A673 (cell line): Measurements from ENCODE around the gene USHBP1. TPM values are rescaled to one million over a fixed set of nuclear protein-coding genes. Genes with fewer than 3 reads are reported as not detected.
A peak's percentile ranks its signal among the peaks of the same experiment; 100 is the strongest.

Experiments
- BruUV-seq: library from RNA; stranded (reverse); fragments of 400-500 nt; replicated peaks from 2 replicates; lab custom pipeline; 2021; lab: Mats Ljungman, UMichigan
- CTCF ChIA-PET: fragments of 300-600 bp; sonication (Branson Sonifier 250); formaldehyde crosslinking; loops from one replicate; lab custom pipeline; 2022; ENCODE audit warnings: antibody characterized with exemption; lab: Charles Lee
- POLR2A ChIA-PET: fragments of 300-600 bp; sonication (Branson Sonifier 250); formaldehyde crosslinking; loops from one replicate; lab custom pipeline; 2022; ENCODE audit warnings: antibody characterized with exemption; ENCODE audit not compliant: low non-redundant PET; lab: Charles Lee
- DNase-seq: peaks from one replicate; pipeline ENCODE4 v3.0.0-alpha.2; 2015; ENCODE audit warnings: low spot score
- H3K27ac ChIP-seq: fragments of 200-600 bp; sonication (generic); 2 replicates; pipeline ENCODE4 v1.5.1; 2016; ENCODE audit warnings: mixed run types, low read depth, mild to moderate bottlenecking, mixed read lengths, antibody characterized with exemption, low read length; ENCODE audit not compliant: poor library complexity, severe bottlenecking
- H3K27me3 ChIP-seq: fragments of 200-600 bp; sonication (generic); replicated peaks from 2 replicates; pipeline ENCODE4 v1.6.1; 2017; ENCODE audit warnings: mixed run types, low read depth, mild to moderate bottlenecking, mixed read lengths, antibody characterized with exemption, low read length; ENCODE audit not compliant: insufficient read depth, poor library complexity
- H3K36me3 ChIP-seq: fragments of 200-600 bp; sonication (generic); 2 replicates; pipeline ENCODE4 v1.6.1; 2016; ENCODE audit warnings: mixed run types, mild to moderate bottlenecking, mixed read lengths, antibody characterized with exemption, low read length; ENCODE audit not compliant: insufficient read depth, poor library complexity, severe bottlenecking
- H3K4me1 ChIP-seq: fragments of 200-600 bp; sonication (generic); 2 replicates; pipeline ENCODE4 v1.6.1; 2017; ENCODE audit warnings: mixed run types, mild to moderate bottlenecking, mixed read lengths, antibody characterized with exemption, low read length; ENCODE audit not compliant: insufficient read depth, poor library complexity, severe bottlenecking
- H3K4me3 ChIP-seq: fragments of 200-600 bp; sonication (generic); 2 replicates; pipeline ENCODE4 v1.5.1; 2016; ENCODE audit warnings: low read depth, mixed run types, mild to moderate bottlenecking, mixed read lengths, low read length; ENCODE audit not compliant: poor library complexity, severe bottlenecking
- H3K9me3 ChIP-seq: fragments of 200-600 bp; sonication (generic); 2 replicates; pipeline ENCODE4 v1.6.1; 2016; ENCODE audit warnings: mixed run types, low read depth, mild to moderate bottlenecking, mixed read lengths, antibody characterized with exemption, low read length; ENCODE audit not compliant: poor library complexity, severe bottlenecking
- CTCF ChIP-seq: fragments of 300-800, 200-600 bp; sonication (generic); conservative IDR thresholded peaks from 2 replicates; pipeline ENCODE4 v1.5.1; 2017; ENCODE audit warnings: low read depth, mild to moderate bottlenecking, antibody characterized with exemption, low read length, moderate library complexity, mixed read lengths
- EZH2 ChIP-seq: fragments of 200-600 bp; sonication (generic); IDR thresholded peaks from 2 replicates; pipeline ENCODE4 v1.6.1; 2017; ENCODE audit warnings: borderline replicate concordance, low read depth, mild to moderate bottlenecking, mixed read lengths, antibody characterized with exemption, low read length; ENCODE audit not compliant: poor library complexity, severe bottlenecking
- intact Hi-C: fragments of 100-400 bp; cut with micrococcal nuclease; formaldehyde crosslinking; loops from one replicate; pipeline ENCODE4 v1.10.0; 2022; ENCODE audit not compliant: unreplicated experiment
- total RNA-seq: library from RNA; stranded (reverse); gene quantifications from 2 replicates; pipeline ENCODE4 v1.2.3, GENCODE V29; 2021

Gene USHBP1
- total RNA-seq, 1 experiment from 2014 or later, result not detected

DNA sequence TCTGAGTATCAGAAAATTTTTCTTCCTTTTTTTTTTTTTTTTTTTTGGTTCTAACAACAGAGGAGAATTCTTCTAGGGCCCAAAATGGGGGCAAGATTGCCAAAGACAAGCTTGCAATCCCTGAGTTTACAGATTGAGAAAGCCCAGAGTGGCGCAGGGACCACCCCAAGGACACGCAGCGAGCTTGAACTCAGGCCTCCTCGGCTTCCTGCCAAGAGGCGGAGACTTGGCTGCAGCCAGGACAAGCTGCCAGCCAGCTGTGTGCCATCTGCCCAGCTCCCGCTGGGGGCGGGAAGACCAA lies 40.6 kb upstream of the USHBP1 start:
- Histone ChIP-seq H3K9me3 (no peaks in the 10 kb centered on the region), H3K4me3 (peak overlapping the region; percentile 70), H3K4me1 (peaks cover 19% of the 10 kb centered on the region), H3K36me3 (no peaks in the 10 kb centered on the region), H3K27ac (peak overlapping the region; percentile 42), H3K27me3 (no peaks in the 10 kb centered on the region)
- intact Hi-C loops, result no loop called here
- POLR2A ChIA-PET, result interaction anchor here (0.6 kb wide), 1 partner anchor 38 kb away, joined by 21 read pairs; the partner anchor contains the start of gene BABAM1
- no peak for DNase-seq
- CTCF ChIA-PET, result no interaction called here
- TF ChIP-seq EZH2 (no peak), CTCF (no peak)
- BruUV-seq, result no TSS peak

DNA sequence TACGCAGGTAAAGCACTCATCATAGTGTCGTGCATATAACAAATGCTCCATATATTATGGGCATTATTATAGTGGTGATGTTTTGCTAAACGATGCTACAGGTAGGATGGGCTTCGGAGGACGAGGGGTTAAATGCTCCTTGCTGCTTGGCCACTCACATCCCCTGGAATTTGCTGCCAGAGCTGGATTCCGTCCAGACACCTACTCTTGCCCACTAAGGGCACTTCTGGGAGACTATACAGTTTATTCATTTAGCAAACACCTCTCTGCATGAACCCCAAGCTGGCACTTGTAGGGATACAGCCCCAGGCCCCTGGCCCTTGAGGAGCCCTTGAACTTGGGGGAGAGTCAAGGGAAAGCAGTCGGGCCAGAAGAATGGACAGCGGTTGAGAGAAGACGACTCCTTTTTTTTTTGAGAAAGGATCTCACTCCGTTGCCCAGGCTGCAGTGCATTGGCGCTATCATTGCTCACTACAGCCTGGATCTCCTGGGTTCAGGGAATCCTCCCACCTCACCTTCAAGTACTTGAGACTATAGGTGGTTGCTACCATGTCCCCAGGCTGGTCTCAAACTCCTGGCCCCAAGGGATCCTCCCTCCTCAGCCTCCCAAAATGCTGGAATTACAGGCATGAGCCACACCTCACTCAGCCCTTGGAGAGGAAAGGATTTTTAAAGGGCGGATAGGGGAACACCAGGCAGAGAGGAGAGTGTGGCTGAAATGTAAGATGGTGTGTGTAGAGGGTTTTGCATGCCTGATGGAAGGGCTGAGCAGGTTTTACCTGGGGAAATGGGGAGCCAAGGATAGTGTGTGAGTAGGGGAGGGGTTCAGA lies 40.1 kb upstream of the USHBP1 start:
- intact Hi-C loops, result no loop called here
- H3K9me3 ChIP-seq, result no peaks in the 10 kb centered on the region
- DNase-seq, result no peak
- no peaks in the 10 kb centered on the region for H3K36me3 ChIP-seq
- H3K4me1 ChIP-seq, result peaks cover 19% of the 10 kb centered on the region
- peak overlapping the region; percentile 70 for H3K4me3 ChIP-seq
- CTCF ChIA-PET, result no interaction called here
- no peaks in the 10 kb centered on the region for H3K27me3 ChIP-seq
- peak overlapping the region; percentile 42 for H3K27ac ChIP-seq
- BruUV-seq, result no TSS peak
- TF ChIP-seq EZH2 (no peak), CTCF (no peak)
- POLR2A ChIA-PET, result interaction anchor here (0.6 kb wide), 2 partner anchors 37 to 562 kb away, joined by 6 to 21 read pairs; partner anchors contain the start of gene BABAM1

GRCh38 chr19:17303940-17304267 lies 39.4 kb upstream of the USHBP1 start:
- H3K36me3 ChIP-seq, result no peaks in the 10 kb centered on the region
- TF ChIP-seq EZH2 (no peak), CTCF (no peak)
- no TSS peak for BruUV-seq
- peaks cover 19% of the 10 kb centered on the region for H3K4me1 ChIP-seq
- POLR2A ChIA-PET, result no interaction called here
- H3K27me3 ChIP-seq, result no peaks in the 10 kb centered on the region
- no peak for DNase-seq
- intact Hi-C loops, result no loop called here
- H3K9me3 ChIP-seq, result no peaks in the 10 kb centered on the region
- H3K4me3 ChIP-seq, result peak overlapping the region; percentile 86
- CTCF ChIA-PET, result no interaction called here
- peak overlapping the region; percentile 85 for H3K27ac ChIP-seq
